HepG2 (cell line): ENCODE data around the gene MAGI1. TPM values are rescaled to one million over a fixed set of nuclear protein-coding genes. Genes with fewer than 3 reads are reported as not detected.

ENCODE experiments used
- ATAC-seq: fragments of 200-7000 bp; cut with Tn5 transposase; 3 replicates; pipeline ENCODE4 v1.9.1; 2020; ENCODE audit warnings: mild to moderate bottlenecking, moderate library complexity
- BruUV-seq: library from RNA; stranded (reverse); fragments of 400-500 nt; replicated peaks from 2 replicates; lab custom pipeline; 2021; lab: Mats Ljungman, UMichigan
- CTCF ChIA-PET: fragments of 300-600 bp; formaldehyde crosslinking; extraction: SDS; loops from one replicate; lab custom pipeline; 2021; ENCODE audit warnings: low total read pairs, inconsistent platforms, low intra/inter-chr PET ratio; lab: Yijun Ruan, JAX
- POLR2A ChIA-PET: fragments of 350-600 bp; sonication (Branson Sonifier 250); formaldehyde crosslinking; loops from one replicate; lab custom pipeline; 2020; ENCODE audit warnings: antibody characterized with exemption, inconsistent platforms; lab: Yijun Ruan, JAX
- DNase-seq: peaks from one replicate; pipeline ENCODE4 v3.0.0-alpha.2; 2015; ENCODE audit warnings: low spot score
- FAIRE-seq: peaks from 3 replicates; lab custom pipeline; 2011; peaks lifted over from hg19 to GRCh38; lab: Jason Lieb, UNC
- H2AFZ ChIP-seq: one replicate; pipeline ENCODE4 v1.6.1; 2011; ENCODE audit warnings: low read length, inconsistent platforms
- H3K27ac ChIP-seq: fragments of 300-600 bp; 3 replicates; pipeline ENCODE4 v1.8.0; 2011; ENCODE audit warnings: mixed run types, mild to moderate bottlenecking, mixed read lengths, low read length, inconsistent platforms; ENCODE audit not compliant: insufficient read depth; ENCODE audit errors: extremely low read length
- H3K27me3 ChIP-seq, 2 experiments: fragments of 200-600 bp in 1 of 2; 2 replicates in 1 of 2; 3 replicates in 1 of 2; pipeline versions ENCODE4 v1.6.0 to v1.8.0; 2011; ENCODE audit warnings: low read length in 2 of 2, mild to moderate bottlenecking in 2 of 2, moderate library complexity in 2 of 2, inconsistent platforms in 1 of 2; ENCODE audit not compliant: insufficient read depth in 2 of 2, control insufficient read depth in 1 of 2
- H3K36me3 ChIP-seq, 2 experiments: fragments of 200-600 bp in 1 of 2; replicated peaks in 1 of 2; 2 replicates in 1 of 2; 3 replicates in 1 of 2; pipeline versions ENCODE4 v1.5.1 to v1.8.0; 2011; ENCODE audit warnings: low read length in 2 of 2, inconsistent platforms in 1 of 2; ENCODE audit not compliant: insufficient read depth in 2 of 2, control insufficient read depth in 1 of 2
- H3K4me1 ChIP-seq: 2 replicates; pipeline ENCODE4 v1.5.1; 2012; ENCODE audit warnings: low read length, inconsistent platforms; ENCODE audit not compliant: insufficient read depth
- H3K4me2 ChIP-seq: 2 replicates; pipeline ENCODE4 v1.6.0; 2011; ENCODE audit warnings: low read depth, low read length, inconsistent platforms
- H3K4me3 ChIP-seq, 3 experiments: fragments of 200-600 bp in 1 of 3; sonication (generic), shearing (Covaris generic) in 1 of 3; replicated peaks in 1 of 3; 2 replicates each; pipeline ENCODE4 v1.5.1; 2011 to 2016; ENCODE audit warnings: low read length in 3 of 3, inconsistent platforms in 2 of 3, low read depth in 2 of 3, mild to moderate bottlenecking in 2 of 3, control low read depth in 1 of 3, mixed read lengths in 1 of 3; ENCODE audit not compliant: insufficient read depth in 1 of 3
- H3K79me2 ChIP-seq: one replicate; pipeline ENCODE4 v1.6.1; 2011; ENCODE audit warnings: low read length, inconsistent platforms; ENCODE audit not compliant: insufficient read depth
- H3K9ac ChIP-seq: 2 replicates; pipeline ENCODE4 v1.6.0; 2011; ENCODE audit warnings: mild to moderate bottlenecking, low read depth, low read length, inconsistent platforms; ENCODE audit not compliant: insufficient read depth
- H3K9me3 ChIP-seq: 2 replicates; pipeline ENCODE4 v1.5.1; 2012; ENCODE audit warnings: mild to moderate bottlenecking, low read length
- H4K20me1 ChIP-seq: 2 replicates; pipeline ENCODE4 v1.6.0; 2011; ENCODE audit warnings: inconsistent platforms, mild to moderate bottlenecking, low read length, moderate library complexity; ENCODE audit not compliant: insufficient read depth
- IRF9 ChIP-seq: sonication (generic); formaldehyde crosslinking; IDR thresholded peaks from 2 replicates; pipeline ENCODE4 v1.8.0; 2022; ENCODE audit warnings: missing genetic modification reagents, mild to moderate bottlenecking, borderline replicate concordance
- KDM5B ChIP-seq: sonication (generic); formaldehyde crosslinking; IDR thresholded peaks from 2 replicates; pipeline ENCODE4 v1.4.0; 2020; ENCODE audit warnings: missing genetic modification reagents, mild to moderate bottlenecking, borderline replicate concordance
- PTBP1 ChIP-seq: fragments of 200-400 bp; formaldehyde crosslinking; IDR thresholded peaks from 2 replicates; pipeline ENCODE4 v1.6.1; 2018; ENCODE audit warnings: low read length, low read depth; ENCODE audit not compliant: poor library complexity, severe bottlenecking
- RORA ChIP-seq: sonication (generic); formaldehyde crosslinking; IDR thresholded peaks from 2 replicates; pipeline ENCODE4 v1.5.0; 2020; ENCODE audit warnings: mild to moderate bottlenecking, missing genetic modification reagents, moderate library complexity
- ZNF326 ChIP-seq: sonication (generic); formaldehyde crosslinking; IDR thresholded peaks from 2 replicates; pipeline ENCODE4 v1.4.0; 2020; ENCODE audit warnings: missing genetic modification reagents, borderline replicate concordance
- ZNF567 ChIP-seq: sonication (generic); formaldehyde crosslinking; IDR thresholded peaks from 2 replicates; pipeline ENCODE4 v1.8.1; 2023; ENCODE audit warnings: mild to moderate bottlenecking, missing genetic modification reagents, borderline replicate concordance
- ZNF619 ChIP-seq: sonication (generic); formaldehyde crosslinking; IDR thresholded peaks from 2 replicates; pipeline ENCODE4 v1.4.0; 2020; ENCODE audit warnings: mild to moderate bottlenecking, missing genetic modification reagents
- ZNF776 ChIP-seq: sonication (generic); formaldehyde crosslinking; IDR thresholded peaks from 2 replicates; pipeline ENCODE4 v1.4.0; 2020; ENCODE audit warnings: mild to moderate bottlenecking, missing genetic modification reagents
- ZNF83 ChIP-seq: sonication (generic); formaldehyde crosslinking; IDR thresholded peaks from 2 replicates; pipeline ENCODE4 v1.4.0; 2020; ENCODE audit warnings: missing genetic modification reagents, mild to moderate bottlenecking, borderline replicate concordance
- ZNF883 ChIP-seq: sonication (generic); formaldehyde crosslinking; IDR thresholded peaks from 2 replicates; pipeline ENCODE4 v1.5.1; 2020; ENCODE audit warnings: mild to moderate bottlenecking, missing genetic modification reagents; ENCODE audit errors: not compliant biosample characterization
- WGBS: methylation state at CpG from one replicate; pipeline ENCODE4 v1.1.6; 2017; ENCODE audit warnings: low lambda C conversion rate; 5-methylcytosine and 5-hydroxymethylcytosine counted together
- in situ Hi-C: cut with HindIII; loops from 2 replicates; pipeline ENCODE4 v1.10.0; 2017; ENCODE audit warnings: low pct_unique_long_range_greater_than_20kb; ENCODE audit not compliant: extremely low pct_ligation_motif_present
- intact Hi-C: fragments of 100-400 bp; cut with micrococcal nuclease; formaldehyde crosslinking; loops from one replicate; pipeline ENCODE4 v1.10.0; 2022; ENCODE audit not compliant: unreplicated experiment
- polyA plus RNA-seq, 8 experiments: library from polyadenylated mRNA; depleted of rRNA in 3 of 8; stranded (reverse) in 7 of 8; unstranded in 1 of 8; fragments of >200 nt; fragmentation: Illumina TruSeq in 4 of 8; extraction: Trizol in 4 of 8; gene quantifications; 2 replicates each; pipeline versions ENCODE4 v1.2.1 to v1.2.3, GENCODE V29; 2011 to 2016; ENCODE audit warnings: low read depth in 4 of 8, missing spikeins in 1 of 8, mixed read lengths in 1 of 8; ENCODE audit not compliant: insufficient read depth in 1 of 8
- total RNA-seq, 5 experiments: library from RNA; depleted of rRNA; stranded (reverse); fragments of >200 nt; fragmentation: Illumina TruSeq; extraction: Trizol; gene quantifications; 2 replicates each; pipeline ENCODE4 v1.2.3, GENCODE V29; 2016; ENCODE audit warnings: low read depth in 1 of 5
- TF ChIP-seq, protein P1 (sequence below): sonication (generic); formaldehyde crosslinking; IDR thresholded peaks from 2 replicates; pipeline ENCODE4 v1.5.0; 2020; ENCODE audit warnings: mild to moderate bottlenecking, missing genetic modification reagents
- TF ChIP-seq, protein P2 (sequence below): sonication (generic); formaldehyde crosslinking; IDR thresholded peaks from 2 replicates; pipeline ENCODE4 v1.5.0; 2020; ENCODE audit warnings: missing genetic modification reagents

Gene MAGI1
- total and polyA plus RNA-seq, 2 of the 13 experiments (the other 11 are each of a cell fraction or from before 2014, with no cell fraction given): 22.2 to 26.0 TPM

DNA sequence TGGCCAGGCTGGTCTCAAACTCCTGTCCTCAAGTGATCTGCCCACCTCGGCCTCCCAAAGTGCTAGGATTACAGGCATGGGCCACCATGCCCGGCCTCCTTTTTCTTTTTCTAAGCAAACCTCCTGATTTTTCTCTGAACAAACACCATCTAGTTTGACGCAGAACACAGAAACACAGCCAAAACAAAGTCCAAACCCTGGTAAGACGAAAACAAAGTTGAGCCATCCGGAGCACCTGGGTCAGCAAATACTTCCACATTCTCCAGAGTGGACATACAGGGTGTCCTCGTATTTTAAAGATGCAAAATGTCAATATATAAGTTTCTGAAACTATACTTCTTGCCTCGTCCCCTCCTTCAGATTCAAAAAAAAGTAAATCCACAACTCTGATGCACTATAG, 715.8 kb downstream of the MAGI1 start:
- no TSS peak for BruUV-seq
- in situ Hi-C loops (no loop called here), intact Hi-C loops (no loop called here)
- Histone ChIP-seq H3K27me3 (no peaks in the 10 kb centered on the region), H3K9me3 (no peaks in the 10 kb centered on the region), H3K79me2 (no peaks in the 10 kb centered on the region), H3K9ac (no peak overlapping the region), H3K4me2 (no peak overlapping the region; the same call in 1 of the 2 replicates), H3K4me3 (no peak overlapping the region), H2AFZ (no peak overlapping the region), H3K36me3 (no peaks in the 10 kb centered on the region), H3K4me1 (peaks cover 31% of the 10 kb centered on the region), H4K20me1 (no peaks in the 10 kb centered on the region)
- ATAC-seq (no peak; the same call in 2 of the 3 replicates), DNase-seq (no peak)
- ChIA-PET CTCF (no interaction called here), POLR2A (no interaction called here)
- 5% methylated on average over 7 of the region's 7 CpGs for WGBS
- TF ChIP-seq, protein P1, sequence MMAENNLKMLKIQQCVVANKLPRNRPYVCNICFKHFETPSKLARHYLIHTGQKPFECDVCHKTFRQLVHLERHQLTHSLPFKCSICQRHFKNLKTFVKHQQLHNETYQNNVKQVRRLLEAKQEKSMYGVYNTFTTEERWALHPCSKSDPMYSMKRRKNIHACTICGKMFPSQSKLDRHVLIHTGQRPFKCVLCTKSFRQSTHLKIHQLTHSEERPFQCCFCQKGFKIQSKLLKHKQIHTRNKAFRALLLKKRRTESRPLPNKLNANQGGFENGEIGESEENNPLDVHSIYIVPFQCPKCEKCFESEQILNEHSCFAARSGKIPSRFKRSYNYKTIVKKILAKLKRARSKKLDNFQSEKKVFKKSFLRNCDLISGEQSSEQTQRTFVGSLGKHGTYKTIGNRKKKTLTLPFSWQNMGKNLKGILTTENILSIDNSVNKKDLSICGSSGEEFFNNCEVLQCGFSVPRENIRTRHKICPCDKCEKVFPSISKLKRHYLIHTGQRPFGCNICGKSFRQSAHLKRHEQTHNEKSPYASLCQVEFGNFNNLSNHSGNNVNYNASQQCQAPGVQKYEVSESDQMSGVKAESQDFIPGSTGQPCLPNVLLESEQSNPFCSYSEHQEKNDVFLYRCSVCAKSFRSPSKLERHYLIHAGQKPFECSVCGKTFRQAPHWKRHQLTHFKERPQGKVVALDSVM (CRISPR knock-in tag): peak; percentile 82
- TF ChIP-seq IRF9: no peak
- TF ChIP-seq, all 625 proteins: peak for 1
- H3K27ac ChIP-seq: no peak overlapping the region
- no peak for FAIRE-seq

DNA sequence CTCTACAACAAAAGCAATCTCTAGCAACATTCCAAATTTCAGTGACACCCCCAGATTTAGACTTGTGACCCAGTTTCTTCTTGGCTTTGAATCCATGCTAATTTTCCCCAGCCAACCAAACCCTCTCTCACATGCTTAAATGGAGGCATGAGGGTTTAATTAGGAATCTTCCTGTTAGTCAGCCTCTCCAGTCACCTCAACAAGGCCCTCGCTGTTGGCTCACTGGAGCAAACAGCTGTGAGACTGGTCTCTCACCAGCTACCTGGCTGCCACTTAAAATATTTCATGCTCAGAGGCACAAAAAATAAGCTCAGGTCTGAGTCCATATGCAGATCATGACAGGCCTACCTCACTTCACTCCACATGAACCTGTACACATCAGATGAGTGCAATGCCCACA, 720.5 kb downstream of the MAGI1 start:
- no TSS peak for BruUV-seq
- H3K27me3 ChIP-seq: no peaks in the 10 kb centered on the region
- peaks cover 14% of the 10 kb centered on the region for H3K4me1 ChIP-seq
- H3K36me3 ChIP-seq: no peaks in the 10 kb centered on the region
- in situ Hi-C loops (no loop called here), intact Hi-C loops (no loop called here)
- ATAC-seq: no peak
- no peak overlapping the region for H3K9ac ChIP-seq
- no peak for DNase-seq
- H3K9me3 ChIP-seq: no peaks in the 10 kb centered on the region
- POLR2A ChIA-PET: no interaction called here
- no peaks in the 10 kb centered on the region for H4K20me1 ChIP-seq
- H3K4me2 ChIP-seq: no peak overlapping the region
- FAIRE-seq: no peak
- no peaks in the 10 kb centered on the region for H3K79me2 ChIP-seq
- no peak overlapping the region for H3K4me3 ChIP-seq
- CTCF ChIA-PET: no interaction called here
- no peak overlapping the region for H3K27ac ChIP-seq
- 0% methylated on average over 1 of the region's 1 CpG for WGBS
- H2AFZ ChIP-seq: no peak overlapping the region
- TF ChIP-seq KDM5B (CRISPR knock-in tag) (no peak), ZNF883 (CRISPR knock-in tag) (no peak), RORA (no peak), ZNF776 (CRISPR knock-in tag) (no peak), PTBP1 (no peak), ZNF83 (no peak), ZNF619 (CRISPR knock-in tag) (no peak), ZNF326 (no peak), ZNF567 (no peak)
- TF ChIP-seq, protein P2, sequence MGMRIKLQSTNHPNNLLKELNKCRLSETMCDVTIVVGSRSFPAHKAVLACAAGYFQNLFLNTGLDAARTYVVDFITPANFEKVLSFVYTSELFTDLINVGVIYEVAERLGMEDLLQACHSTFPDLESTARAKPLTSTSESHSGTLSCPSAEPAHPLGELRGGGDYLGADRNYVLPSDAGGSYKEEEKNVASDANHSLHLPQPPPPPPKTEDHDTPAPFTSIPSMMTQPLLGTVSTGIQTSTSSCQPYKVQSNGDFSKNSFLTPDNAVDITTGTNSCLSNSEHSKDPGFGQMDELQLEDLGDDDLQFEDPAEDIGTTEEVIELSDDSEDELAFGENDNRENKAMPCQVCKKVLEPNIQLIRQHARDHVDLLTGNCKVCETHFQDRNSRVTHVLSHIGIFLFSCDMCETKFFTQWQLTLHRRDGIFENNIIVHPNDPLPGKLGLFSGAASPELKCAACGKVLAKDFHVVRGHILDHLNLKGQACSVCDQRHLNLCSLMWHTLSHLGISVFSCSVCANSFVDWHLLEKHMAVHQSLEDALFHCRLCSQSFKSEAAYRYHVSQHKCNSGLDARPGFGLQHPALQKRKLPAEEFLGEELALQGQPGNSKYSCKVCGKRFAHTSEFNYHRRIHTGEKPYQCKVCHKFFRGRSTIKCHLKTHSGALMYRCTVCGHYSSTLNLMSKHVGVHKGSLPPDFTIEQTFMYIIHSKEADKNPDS (CRISPR knock-in tag): no peak
